HG03060 (cell line): ENCODE measurements around the gene GDI1.
A peak's percentile ranks its signal among the peaks of the same experiment; 100 is the strongest.

ENCODE experiments used
- ATAC-seq: cut with Tn5 transposase; IDR thresholded peaks from one replicate; pipeline ENCODE4 v1.9.1; 2021; ENCODE audit warnings: low read depth, moderate number of reproducible peaks; ENCODE audit not compliant: unreplicated experiment

Gene GDI1

DNA sequence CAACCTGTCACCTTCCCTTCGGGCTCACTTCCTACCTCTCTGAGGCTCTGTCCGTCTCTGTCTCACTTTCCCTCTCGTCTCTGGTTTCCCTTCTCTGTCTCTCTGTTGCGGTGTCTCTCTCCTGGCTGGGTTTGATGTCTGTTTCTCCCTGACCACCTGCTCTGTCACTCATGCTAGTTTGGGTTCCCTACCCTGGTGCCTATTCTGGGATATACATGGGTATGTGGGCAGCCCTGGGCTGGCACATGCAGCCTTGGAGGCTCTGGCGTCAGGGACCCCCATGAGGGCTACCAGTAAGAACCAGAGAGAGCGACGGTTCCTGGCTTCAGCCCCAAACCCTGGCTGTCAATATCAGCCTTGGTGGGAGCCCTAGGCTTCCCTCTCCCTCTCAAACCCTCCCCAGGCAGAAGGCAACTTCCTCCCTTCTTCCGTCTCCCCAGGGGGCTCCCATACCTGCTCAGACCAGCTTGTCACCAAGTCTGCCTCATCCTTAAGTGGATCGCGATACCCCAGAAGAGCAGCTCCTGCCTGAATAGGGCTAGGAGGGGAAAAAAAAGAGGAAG lies 28.2 kb upstream of the GDI1 start:
- no peak for ATAC-seq

DNA sequence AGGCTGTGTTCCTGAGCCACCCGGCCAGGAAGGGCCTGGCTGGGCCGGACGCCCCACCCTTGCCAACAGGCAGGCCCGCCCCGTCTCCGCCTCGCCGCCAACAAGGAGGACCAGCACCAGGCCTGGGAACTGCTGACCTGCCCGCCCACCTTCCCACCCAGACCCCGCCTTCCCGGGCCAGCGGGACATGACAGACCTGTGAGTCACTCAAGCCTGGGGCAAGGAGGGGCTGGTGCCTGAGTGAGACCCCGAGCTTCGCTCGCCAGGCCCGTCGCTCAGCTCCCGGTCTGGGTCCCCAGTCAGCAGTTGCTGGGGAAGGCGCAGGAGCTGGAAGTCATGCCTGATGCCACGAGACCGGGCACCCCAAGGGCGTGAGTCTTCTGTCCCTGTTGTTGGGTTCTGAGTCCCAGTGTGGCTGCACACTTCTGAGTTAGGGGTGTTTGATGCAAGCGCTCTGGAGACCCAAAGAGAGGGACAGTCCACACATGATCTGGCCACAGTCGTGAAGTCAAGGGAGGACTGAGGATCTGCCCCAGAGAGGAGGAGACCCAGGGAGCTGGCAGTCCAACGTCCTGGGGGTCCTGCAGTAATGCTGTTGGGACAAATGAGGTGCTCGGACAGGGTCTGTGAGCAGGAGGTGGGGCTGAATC lies 27.6 kb upstream of the GDI1 start, which contains the start of gene DNASE1L1:
TSS of gene DNASE1L1 (minus strand) at position 33 of the 650 bp plus-strand sequence. CDS start 3,686 bp downstream, outside the sequence.
- ATAC-seq, result no peak

DNA sequence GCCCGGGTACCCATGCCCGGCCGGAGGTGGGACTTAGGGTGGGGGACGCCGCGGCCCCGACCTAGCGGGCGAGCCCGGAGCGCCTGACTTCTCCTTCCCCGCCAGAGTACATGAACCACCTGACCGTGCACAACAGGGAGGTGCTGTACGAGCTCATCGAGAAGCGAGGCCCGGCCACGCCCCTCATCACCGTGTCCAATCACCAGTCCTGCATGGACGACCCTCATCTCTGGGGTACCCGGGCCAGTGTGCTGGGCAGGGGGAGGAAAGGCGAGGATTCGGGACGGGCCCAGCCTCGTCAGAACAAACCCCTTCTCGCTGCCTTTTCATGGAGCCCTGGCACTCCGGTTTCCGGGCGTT lies 25.0 kb upstream of the GDI1 start:
- ATAC-seq, result no peak

DNA sequence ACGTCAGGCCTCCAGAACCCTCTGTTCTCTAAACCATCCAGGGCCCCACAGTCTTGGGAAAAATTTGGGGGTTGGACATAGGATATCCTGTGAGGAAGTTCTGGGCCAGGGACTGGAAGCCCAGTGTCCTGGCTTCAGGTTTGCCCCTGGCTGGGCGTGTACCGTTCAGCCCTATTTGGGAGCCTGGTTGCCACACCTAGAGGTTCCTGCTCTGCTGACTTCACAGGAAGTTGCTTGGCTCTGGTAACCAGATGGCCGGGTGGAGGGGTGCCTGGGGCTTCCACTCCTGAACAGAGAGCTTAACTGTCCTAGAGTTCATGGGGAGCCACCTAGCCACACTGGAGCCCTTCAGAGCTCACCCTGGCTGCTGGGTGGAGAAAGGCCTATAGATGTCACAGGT lies 24.5 kb upstream of the GDI1 start:
- no peak for ATAC-seq

DNA sequence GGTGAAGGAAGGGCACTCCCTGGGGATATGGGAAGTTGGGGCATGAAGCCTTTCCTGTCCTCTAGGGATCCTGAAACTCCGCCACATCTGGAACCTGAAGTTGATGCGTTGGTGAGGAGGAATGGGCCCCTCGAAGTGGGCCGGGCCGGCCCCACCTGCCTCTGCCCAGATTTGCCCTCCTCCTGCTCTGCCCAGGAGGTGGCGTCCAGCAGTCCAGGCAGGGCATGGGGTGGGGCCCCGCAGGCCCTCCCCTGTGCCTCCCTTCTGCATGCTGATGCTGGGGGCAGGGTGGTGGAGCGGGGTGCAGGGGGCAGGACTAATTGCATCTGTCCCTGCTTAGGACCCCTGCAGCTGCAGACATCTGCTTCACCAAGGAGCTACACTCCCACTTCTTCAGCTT lies 23.8 kb upstream of the GDI1 start:
- no peak for ATAC-seq

DNA sequence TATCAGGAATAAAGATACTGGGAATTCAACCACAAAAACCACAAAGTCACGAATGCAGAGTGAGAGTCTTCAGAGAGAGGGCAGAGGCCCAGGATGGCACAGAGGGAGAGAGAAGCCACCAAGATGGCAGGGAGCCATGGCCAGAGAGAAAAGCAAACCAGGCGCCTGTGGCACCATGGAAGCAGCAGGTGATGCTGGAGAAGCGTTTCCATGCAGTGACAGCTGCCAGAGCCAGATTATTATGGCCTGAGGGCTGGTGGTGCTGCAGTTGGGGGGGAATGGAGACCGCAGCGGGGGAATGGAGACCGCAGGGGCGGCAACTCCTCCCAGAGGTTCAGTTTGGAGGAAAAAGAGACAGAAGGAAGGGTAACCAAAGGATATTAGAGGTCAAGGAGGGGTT lies 19.8 kb upstream of the GDI1 start:
- no peak for ATAC-seq

DNA sequence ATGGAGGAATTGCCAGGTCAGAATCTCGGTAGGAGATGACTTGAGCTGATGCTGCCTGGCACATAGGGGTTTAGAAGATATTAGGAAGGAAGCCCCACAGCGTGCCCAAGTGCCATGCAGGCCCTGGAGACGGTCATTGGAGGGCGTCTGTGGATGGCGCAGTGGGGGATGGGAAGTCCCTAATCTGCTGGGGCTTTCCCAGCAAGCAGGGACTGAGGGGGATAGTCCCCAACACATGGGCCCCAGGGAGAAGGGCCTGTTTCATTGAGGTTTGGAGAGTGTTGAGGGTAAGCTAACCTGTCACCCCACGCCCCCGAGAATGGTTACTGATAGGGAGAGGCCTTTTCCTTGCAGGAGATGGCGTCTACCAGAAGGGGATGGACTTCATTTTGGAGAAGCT lies 17.8 kb upstream of the GDI1 start:
- no peak for ATAC-seq

DNA sequence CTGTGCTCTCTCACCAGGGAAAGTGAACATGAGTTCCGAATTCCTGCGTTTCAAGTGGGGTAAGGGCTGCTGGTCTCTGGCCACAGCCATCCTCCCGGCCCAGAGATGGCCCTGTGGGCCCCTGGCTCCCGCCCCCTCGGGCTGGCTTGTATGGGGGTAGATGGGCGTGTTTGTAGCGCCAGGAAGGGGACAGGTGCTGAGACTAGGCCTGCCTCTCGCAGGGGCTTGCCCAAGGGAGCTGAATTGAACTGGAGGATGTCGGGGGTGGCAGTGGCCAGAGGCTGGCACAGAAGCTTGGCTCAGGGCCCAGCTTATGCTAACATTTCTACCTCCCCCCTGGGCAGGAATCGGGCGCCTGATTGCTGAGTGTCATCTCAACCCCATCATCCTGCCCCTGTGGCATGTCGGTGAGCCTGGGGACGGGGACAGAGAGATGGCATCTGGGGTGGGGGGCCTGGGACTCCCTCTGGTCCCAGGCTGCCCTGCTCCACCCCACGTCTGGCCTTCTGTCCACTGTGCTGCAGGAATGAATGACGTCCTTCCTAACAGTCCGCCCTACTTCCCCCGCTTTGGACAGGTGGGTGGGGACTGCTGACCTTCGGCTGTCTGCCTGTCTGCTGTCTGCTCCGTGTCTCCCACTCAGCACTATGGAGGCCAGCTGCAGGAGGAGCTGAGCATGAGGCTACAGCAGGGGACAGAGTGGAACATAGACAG lies 17.1 kb upstream of the GDI1 start:
- no peak for ATAC-seq

DNA sequence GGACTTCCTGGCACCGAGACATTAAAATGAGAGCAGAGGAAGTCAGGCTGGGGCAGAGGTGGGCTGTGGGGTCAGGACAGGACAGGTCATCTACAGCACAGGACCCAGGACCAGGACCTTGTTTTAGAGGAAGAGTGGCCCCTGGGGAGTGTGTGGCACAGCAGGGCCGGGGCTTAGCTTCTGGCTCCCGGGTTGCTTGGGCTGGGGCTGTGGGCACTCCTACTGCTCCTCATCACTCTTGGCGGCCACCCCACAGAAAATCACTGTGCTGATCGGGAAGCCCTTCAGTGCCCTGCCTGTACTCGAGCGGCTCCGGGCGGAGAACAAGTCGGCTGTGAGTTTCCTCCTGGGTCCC lies 16.6 kb upstream of the GDI1 start:
- no peak for ATAC-seq

DNA sequence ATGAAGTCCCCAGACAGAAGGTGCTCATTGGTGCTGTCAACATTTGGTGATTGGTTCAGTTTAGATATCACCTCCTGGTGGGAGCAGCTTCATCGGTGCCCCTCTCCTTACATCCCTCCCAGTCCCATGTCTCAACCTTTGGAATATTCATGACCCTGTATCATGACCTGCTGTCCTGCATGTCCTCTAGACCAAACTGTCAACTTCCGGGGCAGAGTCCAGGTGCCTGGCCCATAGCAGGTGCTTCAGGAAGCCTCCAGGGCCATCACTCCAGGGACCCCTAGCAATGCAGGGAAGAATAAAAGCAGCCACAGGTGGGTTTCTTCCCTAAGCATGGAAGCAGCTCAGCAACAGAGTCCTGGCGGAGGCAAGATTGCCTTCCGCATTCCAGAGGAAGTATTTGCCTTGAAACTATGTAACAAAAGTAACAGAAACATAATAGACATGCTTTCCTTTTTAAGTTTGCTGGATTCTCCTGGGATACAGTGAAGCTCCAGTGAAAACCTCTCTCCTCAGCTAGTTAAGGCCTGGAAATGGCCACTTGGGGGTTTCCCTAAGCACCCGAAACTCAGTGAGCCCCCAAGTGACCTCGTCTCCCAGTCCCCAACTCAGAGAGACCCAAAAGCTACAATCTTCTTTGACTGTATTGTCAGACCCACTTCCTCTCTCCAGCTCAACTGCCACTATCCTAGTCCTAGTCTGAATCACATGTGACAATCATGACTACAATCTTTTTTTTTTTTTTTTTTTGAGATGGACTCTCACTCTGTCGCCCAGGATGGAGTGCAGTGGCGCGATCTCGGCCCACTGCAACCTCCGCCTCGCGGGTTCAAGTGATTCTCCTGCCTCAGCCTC lies 9.8 kb upstream of the GDI1 start:
- ATAC-seq, result no peak

DNA sequence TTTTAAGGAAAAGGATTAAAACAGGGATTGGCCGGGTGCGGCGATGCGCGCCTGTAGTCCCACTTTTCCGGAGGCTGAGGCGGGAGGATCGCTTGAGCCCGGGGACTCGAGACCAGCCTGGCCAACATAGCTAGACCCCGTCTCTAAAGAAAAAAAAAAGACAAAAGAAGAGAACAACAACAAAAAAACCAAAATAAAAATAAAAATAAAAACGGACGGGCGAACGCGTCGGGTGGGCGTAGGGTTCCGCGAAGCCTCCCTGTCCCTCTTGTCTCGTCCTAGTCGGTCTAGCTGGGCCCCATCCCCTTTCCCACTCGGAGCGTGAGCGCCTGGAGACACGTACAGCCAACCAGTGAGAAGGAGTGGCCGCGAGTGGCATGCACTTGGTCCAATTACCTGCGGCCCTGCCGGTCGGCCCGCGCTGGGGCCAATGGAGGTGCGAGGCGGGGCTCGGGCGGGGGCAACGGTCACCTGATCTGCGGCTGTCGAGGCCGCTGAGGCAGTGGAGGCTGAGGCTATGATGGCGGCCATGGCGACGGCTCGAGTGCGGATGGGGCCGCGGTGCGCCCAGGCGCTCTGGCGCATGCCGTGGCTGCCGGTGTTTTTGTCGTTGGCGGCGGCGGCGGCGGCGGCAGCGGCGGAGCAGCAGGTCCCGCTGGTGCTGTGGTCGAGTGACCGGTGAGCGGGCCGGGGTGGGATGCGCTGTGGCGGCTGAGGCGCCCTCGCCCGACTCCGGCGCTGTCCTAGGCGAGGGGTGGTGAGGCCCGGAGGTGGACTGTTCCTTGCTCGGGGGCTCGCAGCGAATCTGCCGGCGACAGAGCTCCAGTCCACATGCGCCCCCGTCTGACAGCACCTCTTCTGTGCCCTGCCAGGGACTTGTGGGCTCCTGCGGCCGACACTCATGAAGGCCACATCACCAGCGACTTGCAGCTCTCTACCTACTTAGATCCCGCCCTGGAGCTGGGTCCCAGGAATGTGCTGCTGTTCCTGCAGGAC lies 8.5 kb upstream of the GDI1 start, which contains the start of gene ATP6AP1:
TSS of gene ATP6AP1 (plus strand) at position 502 of the 996 bp plus-strand sequence. CDS start at position 518, 16 bp downstream.
- ATAC-seq, result peak; percentile 73

DNA sequence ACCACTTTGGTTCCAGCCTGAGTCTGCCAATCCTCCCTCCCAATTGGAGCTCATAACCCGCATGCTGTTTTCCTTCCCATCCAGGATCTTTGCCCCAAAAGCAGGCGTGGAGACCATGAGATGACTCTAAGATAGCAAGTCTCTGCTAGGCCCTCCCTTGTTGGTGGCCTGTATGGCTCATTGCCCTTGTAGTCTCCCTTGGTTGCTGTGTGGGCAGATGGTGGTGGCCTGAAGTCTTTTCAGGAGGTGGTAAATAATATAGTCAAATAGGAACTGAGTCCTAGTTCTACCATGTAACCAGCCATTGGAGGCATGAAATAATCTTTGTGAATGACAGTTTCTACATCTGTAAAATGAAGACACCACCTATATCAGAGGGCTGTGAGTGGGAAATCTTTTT lies 7.2 kb upstream of the GDI1 start:
- ATAC-seq, result no peak

DNA sequence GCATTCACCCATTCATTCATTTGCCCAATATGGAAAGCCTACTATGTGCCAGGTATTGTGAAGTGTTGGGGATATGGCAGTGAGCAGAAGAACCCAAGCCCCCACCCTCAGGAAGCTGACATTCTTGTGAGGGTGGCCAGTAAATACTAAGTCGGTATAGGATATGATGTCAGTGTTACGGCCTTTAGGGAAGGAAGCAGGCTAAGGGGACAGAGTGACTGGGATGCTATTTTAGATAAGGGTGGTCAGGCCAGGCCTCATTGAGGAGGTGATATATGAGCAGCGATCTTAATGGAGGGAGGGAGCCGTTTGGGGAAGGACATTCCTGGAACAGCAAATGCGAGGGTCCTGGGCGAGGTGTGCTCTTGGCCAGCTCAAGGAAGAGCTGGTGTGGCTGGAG lies 6.5 kb upstream of the GDI1 start:
- ATAC-seq, result no peak

DNA sequence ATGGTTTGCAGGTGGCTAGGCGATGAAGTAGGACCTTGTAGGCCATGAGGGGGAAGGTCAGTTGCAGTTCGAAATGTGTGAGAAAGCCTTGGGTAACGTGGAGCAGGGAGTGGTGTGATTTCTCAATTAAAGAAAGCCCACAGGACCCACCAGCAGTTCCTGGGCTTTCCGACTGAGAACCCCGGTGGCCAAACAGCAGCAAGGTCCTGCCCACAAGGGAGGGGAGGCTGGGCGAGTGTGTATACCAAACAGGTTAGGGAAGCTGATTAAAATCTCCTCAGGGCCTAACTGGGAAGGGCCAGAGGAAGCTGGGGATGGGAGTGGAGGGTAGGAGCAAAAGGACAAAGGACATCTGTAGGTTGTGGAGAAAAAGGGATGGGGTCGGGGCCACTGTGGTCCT lies 6.0 kb upstream of the GDI1 start:
- ATAC-seq, result no peak

DNA sequence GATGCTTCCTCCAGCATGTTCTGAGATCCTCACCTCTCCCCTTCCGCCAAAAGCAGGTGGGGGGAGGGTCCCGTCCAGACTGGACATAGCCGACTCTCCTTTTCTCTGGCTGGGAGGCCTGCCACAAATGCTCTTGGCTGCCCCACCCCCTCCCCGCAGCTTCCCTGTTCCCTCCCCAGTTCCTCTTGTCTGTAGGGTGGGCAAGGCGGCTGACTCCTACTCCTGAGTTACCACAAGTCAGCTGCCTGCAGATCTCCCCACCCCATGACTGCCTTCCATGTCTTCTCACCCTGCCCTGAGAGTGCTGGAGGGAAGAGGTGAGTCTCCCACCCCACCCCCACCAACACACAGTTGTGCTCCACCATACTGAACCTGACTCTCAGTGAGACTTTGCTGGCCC lies 5.6 kb upstream of the GDI1 start:
- no peak for ATAC-seq

DNA sequence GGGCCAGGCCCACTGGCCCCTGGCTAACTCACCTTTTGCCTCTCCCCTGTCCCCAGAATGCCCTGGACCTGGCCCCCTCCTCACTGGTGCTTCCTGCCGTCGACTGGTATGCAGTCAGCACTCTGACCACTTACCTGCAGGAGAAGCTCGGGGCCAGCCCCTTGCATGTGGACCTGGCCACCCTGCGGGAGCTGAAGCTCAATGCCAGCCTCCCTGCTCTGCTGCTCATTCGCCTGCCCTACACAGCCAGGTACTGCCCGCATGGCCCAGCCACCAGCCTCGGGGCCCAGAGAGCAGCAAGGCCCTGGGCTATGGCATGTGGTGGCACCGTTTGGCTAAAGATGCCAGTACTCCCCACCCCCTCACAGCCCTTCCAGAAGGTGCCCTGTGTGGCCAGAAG lies 4.7 kb upstream of the GDI1 start:
- ATAC-seq, result no peak

DNA sequence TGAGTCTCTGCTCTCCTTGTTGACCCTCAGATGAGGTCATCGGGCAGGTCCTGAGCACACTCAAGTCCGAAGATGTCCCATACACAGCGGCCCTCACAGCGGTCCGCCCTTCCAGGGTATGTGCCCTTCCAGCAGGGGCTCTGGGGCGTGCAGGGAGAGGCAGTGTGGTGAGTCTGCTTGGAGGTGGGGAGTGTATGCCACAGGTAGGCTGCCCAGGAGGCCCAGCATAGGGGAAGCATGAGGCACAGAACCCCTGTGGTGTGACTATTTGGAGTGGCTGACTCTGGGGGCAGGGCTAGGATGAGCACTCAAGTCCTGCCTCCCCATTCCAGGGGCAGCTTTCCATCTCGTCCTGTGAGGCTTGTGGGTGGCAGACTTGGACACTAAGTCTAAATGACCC lies 3.3 kb upstream of the GDI1 start:
- no peak for ATAC-seq

DNA sequence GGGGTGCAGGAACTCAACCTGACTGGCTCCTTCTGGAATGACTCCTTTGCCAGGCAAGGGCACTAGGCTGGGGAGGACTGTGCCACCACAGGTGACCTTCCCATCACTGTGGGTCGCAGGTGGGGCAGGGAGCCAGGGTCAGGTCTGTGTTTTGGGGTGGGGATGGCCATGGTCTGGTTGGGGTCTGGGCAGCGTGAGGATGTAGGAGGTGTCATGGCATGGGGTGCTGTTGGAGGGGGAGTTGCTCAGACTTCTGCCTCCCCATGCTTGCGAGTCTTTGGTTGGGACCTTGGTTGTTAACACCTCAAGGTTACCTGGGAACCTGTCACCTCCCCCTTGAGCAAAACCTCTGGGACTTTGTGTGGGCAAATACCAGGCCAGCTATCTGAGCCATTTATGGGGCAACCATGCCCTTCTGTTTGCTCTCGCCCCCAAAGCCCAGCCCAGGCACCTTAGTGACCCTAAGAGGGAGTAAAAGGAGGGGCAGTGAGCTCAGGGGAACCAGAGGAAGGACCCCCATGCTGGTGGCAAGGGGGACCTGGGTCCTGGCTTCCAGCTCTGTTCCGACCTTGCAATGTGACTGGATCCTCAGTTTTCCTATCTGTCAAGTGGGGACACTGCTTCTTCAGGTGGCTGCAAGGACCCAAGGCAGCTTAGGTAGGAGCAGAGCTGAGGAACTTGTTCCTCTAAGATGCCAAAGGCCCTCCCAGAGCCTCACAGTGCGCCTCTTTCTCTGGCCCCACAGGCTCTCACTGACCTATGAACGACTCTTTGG lies 2.4 kb upstream of the GDI1 start:
- no peak for ATAC-seq

DNA sequence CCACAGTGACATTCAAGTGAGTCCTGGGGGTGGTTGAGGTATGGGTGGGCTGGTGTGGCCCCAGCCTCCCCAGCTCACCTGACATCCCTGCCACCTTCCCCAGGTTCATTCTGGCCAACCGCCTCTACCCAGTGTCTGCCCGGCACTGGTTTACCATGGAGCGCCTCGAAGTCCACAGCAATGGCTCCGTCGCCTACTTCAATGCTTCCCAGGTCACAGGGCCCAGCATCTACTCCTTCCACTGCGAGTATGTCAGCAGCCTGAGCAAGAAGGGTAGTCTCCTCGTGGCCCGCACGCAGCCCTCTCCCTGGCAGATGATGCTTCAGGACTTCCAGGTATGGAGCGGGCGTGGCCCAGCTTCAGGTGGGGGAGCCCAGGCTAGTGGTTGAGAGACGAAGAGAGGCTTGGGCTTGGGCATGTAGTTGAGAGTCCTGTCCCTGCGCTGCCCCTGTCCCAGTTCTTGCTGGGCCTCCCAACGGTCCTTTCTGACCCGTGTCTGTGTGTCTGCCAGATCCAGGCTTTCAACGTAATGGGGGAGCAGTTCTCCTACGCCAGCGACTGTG lies 1.7 kb upstream of the GDI1 start:
- ATAC-seq, result no peak
